ENCODE measurements around the gene BABAM2. TPM values are rescaled to one million over a fixed set of nuclear protein-coding genes. Genes with fewer than 3 reads are reported as not detected.

Gene BABAM2
- polyA plus RNA-seq, 3 donors = 33.2 to 52.8 (median 49.3) TPM

GRCh38 chr2:28294451-28294850 lies 403.9 kb downstream of the BABAM2 start:
- Histone ChIP-seq H4K20me1 (ENCODE audit: insufficient read depth, low read length) (no peaks in the 10 kb centered on the region), H3K27ac (ENCODE audit: low read depth in 1 of 2, low read length in 2 of 2) (no peak overlapping the region), H3K4me1 (ENCODE audit: control insufficient read depth in 1 of 2, insufficient read depth in 2 of 2, low read length in 2 of 2) (no peaks in the 10 kb centered on the region), H3K79me2 (ENCODE audit: insufficient read depth, low read length) (no peaks in the 10 kb centered on the region), H3K27me3 (ENCODE audit: control insufficient read depth in 2 of 2, insufficient read depth in 2 of 2, low read length in 2 of 2) (no peaks in the 10 kb centered on the region), H3K36me3 (replicated peaks in 1 of 2; ENCODE audit: control insufficient read depth in 1 of 2, insufficient read depth in 2 of 2, low read length in 2 of 2) (peaks cover 4 to 17% of the 10 kb centered on the region in 2 donors), H3K4me2 (replicated peaks; ENCODE audit: extremely low read depth, low read length, poor library complexity, severe bottlenecking) (no peak overlapping the region), H3K9ac (ENCODE audit: insufficient read depth, low read length, poor library complexity, severe bottlenecking) (no peak overlapping the region), H3K9me3 (replicated peaks in 1 of 2; ENCODE audit: control insufficient read depth in 1 of 2, insufficient read depth in 1 of 2, low read length in 2 of 2) (no peaks in the 10 kb centered on the region), H3K4me3 (replicated peaks in 1 of 3; ENCODE audit: low read depth in 2 of 3, low read length in 3 of 3) (no peak overlapping the region), H2AFZ (ENCODE audit: insufficient read depth, low read depth, low read length, poor library complexity, severe bottlenecking) (no peak overlapping the region)
- intact Hi-C loops (cut with micrococcal nuclease) = no loop called here
- Mint-ChIP-seq H3K4me1 (no peaks in the 10 kb centered on the region), H3K27me3 (ENCODE audit: low read depth in 3 of 3) (no peaks in the 10 kb centered on the region), H3K9me3 (no peaks in the 10 kb centered on the region), H3K36me3 (peaks cover 25 to 28% of the 10 kb centered on the region in 2 donors), H3K4me3 (no peak overlapping the region), H3K27ac (no peak overlapping the region)
- WGBS (ENCODE audit: insufficient coverage) = no CpG with 5 or more reads among the region's 1 CpG
- DNase-seq = no peak
- TF ChIP-seq, protein P1, sequence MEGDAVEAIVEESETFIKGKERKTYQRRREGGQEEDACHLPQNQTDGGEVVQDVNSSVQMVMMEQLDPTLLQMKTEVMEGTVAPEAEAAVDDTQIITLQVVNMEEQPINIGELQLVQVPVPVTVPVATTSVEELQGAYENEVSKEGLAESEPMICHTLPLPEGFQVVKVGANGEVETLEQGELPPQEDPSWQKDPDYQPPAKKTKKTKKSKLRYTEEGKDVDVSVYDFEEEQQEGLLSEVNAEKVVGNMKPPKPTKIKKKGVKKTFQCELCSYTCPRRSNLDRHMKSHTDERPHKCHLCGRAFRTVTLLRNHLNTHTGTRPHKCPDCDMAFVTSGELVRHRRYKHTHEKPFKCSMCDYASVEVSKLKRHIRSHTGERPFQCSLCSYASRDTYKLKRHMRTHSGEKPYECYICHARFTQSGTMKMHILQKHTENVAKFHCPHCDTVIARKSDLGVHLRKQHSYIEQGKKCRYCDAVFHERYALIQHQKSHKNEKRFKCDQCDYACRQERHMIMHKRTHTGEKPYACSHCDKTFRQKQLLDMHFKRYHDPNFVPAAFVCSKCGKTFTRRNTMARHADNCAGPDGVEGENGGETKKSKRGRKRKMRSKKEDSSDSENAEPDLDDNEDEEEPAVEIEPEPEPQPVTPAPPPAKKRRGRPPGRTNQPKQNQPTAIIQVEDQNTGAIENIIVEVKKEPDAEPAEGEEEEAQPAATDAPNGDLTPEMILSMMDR (IDR thresholded peaks at IDR 0.05) = no peak

- H3K27ac Mint-ChIP-seq = peak overlapping the region in 1 of 7 donors; percentile 14
- H3K9me3 ChIP-seq (replicated peaks in 1 of 2; ENCODE audit: control insufficient read depth in 1 of 2, insufficient read depth in 1 of 2, low read length in 2 of 2) = no peaks in the 10 kb centered on the region
- TF ChIP-seq, protein P1 (IDR thresholded peaks at IDR 0.05) = no peak
These were observed 405.7 kb downstream of the BABAM2 start for GRCh38 chr2:28296243-28296642.

More at GRCh38 chr2:28296243-28296642, 405.7 kb downstream of the BABAM2 start:
- H3K4me1 Mint-ChIP-seq = no peaks in the 10 kb centered on the region
- peak in 1 of 3 donors; percentile 61 for DNase-seq
- Histone ChIP-seq H4K20me1 (ENCODE audit: insufficient read depth, low read length) (no peaks in the 10 kb centered on the region), H3K4me1 (ENCODE audit: control insufficient read depth in 1 of 2, insufficient read depth in 2 of 2, low read length in 2 of 2) (no peaks in the 10 kb centered on the region), H3K4me3 (replicated peaks in 1 of 3; ENCODE audit: low read depth in 2 of 3, low read length in 3 of 3) (no peak overlapping the region), H3K9ac (ENCODE audit: insufficient read depth, low read length, poor library complexity, severe bottlenecking) (no peak overlapping the region), H3K27me3 (ENCODE audit: control insufficient read depth in 2 of 2, insufficient read depth in 2 of 2, low read length in 2 of 2) (no peaks in the 10 kb centered on the region), H3K4me2 (replicated peaks; ENCODE audit: extremely low read depth, low read length, poor library complexity, severe bottlenecking) (no peak overlapping the region), H3K27ac (ENCODE audit: low read depth in 1 of 2, low read length in 2 of 2) (no peak overlapping the region), H2AFZ (ENCODE audit: insufficient read depth, low read depth, low read length, poor library complexity, severe bottlenecking) (no peak overlapping the region), H3K36me3 (replicated peaks in 1 of 2; ENCODE audit: control insufficient read depth in 1 of 2, insufficient read depth in 2 of 2, low read length in 2 of 2) (peaks cover 7 to 34% of the 10 kb centered on the region in 2 donors), H3K79me2 (ENCODE audit: insufficient read depth, low read length) (no peaks in the 10 kb centered on the region)
- no peak overlapping the region for H3K4me3 Mint-ChIP-seq
- H3K9me3 Mint-ChIP-seq = no peaks in the 10 kb centered on the region
- no peaks in the 10 kb centered on the region for H3K27me3 Mint-ChIP-seq (ENCODE audit: low read depth in 3 of 3)
- peaks cover 34 to 38% of the 10 kb centered on the region in 2 donors for H3K36me3 Mint-ChIP-seq
- intact Hi-C loops (cut with micrococcal nuclease) = no loop called here
- WGBS (ENCODE audit: insufficient coverage) = 90% methylated on average over 3 of the region's 7 CpGs
